ENCODE results near the gene HMGXB3.
A peak's percentile ranks its signal among the peaks of the same experiment; 100 is the strongest.

Gene HMGXB3

DNA sequence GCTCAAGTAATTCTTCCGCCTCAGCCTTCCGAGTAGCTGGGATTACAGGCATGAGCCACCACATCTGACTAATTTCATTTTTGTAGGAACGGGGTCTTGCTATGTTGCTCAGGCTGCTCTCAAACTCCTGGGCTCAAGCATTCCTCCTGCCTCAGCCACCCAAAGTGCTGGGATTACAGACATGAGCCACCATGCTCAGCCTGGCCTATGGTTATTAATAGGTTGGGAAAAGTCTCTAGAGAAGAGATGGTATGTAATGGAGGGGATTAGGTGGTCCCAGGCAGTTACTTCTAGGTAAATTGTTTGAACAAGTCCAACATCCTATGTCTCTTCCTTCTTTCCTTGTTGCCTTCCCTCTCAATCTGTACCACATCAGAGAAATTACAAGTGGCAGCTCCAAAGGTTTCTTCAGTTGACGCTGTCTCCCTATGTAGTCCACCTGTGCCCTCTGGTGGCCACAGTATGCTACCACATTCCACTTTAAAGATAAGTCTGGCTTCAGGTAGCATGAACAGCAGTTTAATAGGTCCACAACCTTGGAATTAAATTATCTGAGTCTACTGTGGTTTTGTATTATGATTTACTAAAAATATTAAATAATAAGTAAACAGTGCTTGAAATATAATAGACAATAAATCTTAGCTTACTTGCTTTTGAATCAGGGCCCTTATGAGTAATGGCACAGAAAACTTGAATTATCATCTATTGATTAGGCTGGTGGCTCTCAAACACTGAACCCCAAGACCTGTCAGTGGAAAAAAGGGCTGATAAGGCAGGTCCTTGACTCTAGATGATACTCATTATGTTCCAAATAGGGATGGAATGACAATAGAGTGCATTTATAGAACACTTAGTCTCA, 9.8 kb upstream of the HMGXB3 start:
- DNase-seq, result peak; percentile 8

DNA sequence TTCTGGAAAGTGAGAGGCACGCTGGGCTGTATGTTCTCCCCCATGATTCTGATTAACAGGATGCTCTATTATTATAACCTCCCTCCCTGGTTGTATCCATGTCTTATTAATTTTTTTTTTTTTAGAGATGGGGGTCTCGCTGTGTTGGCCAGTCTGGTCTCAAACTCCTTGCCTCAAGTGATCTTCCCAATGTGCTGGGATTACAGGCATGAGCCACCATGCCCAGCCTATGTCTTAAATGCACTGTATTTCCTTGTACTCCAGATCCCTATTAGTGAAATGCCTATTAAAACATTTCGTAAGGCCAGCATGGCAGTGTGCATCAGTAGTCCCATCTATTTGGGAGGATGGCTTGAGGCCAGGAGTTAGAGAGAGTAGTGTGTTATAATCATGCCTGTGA, 7.1 kb upstream of the HMGXB3 start:
- no peak for DNase-seq

DNA sequence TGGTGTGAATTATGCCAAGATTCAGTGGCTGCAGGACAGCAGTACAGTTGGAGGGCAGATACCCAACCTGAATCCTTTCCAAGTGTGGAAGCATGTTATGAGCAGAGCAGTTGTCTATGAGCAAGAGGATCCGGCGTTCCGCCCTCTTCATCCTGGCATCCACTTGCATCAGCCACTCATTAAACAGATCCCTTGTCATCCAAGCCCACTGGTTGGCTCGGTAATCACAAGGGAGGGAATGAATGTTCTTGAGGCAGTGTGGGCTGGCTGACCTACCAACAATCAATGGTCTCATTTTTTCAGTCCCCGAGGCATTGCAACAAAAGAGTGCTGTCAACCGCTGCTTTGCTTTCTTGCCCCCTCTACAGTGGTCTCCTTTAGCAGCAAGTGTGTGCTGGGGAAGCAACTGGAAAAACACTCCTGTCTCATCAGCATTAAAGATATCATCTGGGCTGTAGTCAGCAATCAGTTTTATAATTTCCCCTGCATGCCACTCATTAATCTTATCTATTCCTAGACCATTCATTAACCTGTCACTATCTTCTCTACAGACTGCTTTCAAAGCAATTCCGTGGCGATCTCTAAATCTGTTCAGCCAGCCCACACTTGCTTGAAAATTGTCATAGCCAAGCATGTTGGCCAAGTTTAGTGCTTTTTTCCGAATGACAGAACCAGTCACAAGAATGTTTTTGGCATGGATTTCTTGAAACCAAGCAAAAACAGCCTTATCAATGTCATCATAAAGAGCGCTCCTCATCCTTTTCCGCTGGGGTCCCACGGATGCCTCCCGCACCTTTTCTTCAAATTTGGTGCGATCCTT, 4.9 kb upstream of the HMGXB3 start:
- DNase-seq, result no peak

DNA sequence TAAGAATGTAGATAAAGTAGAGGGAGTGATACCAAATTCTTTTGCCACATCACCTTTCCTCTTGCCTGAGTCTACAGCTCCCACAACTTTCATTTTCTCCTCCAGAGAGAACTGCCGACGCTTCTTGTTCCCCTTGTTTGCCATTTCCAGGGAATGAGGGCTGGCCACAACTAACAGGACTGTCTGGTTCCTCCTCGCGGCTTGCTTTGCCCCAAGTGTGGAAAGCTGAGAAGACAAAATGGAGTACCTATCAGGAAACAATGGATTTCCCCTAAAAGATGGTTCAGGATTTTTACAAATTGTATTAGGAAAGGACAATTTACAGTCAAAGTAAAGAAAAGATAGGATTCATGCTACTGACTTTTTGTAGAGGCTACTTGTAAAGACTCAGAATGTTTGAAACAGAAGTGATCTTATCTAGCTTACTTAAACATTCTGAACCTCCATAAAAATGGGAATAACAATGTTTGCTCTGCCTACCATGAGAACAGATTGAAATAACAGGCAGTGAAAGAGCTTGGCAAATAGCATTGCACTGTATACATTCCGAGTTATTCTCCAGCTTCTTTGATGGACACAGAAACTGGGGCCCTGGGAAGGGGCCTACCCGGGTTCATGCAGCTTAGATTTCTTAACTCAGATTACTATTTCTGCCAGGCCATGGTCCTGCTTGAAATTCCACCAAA, 4.2 kb upstream of the HMGXB3 start:
- no peak for DNase-seq

DNA sequence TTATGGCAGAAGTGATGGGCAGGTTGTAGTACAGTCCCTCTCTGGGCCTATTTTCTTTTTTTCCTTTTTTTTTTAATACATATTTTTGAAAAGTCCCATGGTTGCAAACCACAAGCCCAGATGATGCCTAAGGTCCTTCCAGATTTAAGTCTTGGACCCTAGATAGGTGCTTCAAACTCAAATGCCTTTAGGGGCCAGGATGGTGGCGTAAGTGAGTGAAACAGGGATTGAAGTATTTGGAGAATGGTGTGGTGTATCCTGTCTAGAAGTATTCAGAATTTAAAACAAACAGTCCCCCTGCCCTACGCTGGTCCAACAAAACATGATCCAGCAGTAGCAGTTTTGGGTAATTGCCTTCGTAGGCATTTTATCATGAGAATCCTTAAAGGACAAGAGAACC, 2.3 kb upstream of the HMGXB3 start:
- DNase-seq, result no peak

DNA sequence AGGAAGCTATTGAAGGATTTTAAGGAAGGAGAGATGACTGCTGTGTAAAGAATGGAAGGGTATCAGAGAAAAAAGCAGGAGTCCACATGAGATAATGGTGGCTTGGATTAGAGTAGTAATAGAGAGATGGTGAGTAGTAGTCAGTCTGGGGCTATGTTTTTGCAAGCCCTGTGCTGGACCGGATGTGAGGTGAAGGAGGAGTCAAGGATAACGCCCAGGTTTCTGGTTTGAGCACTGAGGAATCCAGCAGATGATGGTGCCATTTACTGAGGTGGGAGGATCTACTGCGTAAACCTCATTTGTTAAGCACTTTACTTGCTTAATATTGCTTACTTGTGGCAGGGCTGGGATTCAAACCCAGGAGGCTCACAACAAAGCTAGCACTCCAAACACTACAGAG, 1.2 kb upstream of the HMGXB3 start:
- DNase-seq, result no peak

DNA sequence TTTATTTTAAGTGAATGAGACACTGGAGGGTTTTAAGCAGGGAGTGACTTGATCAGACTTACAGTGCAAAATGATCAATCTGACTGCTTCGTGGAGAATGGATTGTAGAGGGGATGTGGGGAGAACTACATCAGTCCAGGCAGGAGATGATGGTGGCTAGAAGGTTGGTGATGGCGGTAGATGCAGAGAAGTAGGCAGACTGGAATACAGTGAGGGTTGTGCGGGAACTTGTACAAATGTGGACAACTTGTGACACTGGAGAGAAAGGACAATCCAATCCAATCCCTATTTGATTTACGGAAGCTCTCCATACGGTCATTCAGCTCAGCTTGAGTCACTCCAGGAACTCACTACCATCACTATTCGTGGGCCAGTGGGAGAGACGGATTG, 678 bp upstream of the HMGXB3 start:
- no peak for DNase-seq

DNA sequence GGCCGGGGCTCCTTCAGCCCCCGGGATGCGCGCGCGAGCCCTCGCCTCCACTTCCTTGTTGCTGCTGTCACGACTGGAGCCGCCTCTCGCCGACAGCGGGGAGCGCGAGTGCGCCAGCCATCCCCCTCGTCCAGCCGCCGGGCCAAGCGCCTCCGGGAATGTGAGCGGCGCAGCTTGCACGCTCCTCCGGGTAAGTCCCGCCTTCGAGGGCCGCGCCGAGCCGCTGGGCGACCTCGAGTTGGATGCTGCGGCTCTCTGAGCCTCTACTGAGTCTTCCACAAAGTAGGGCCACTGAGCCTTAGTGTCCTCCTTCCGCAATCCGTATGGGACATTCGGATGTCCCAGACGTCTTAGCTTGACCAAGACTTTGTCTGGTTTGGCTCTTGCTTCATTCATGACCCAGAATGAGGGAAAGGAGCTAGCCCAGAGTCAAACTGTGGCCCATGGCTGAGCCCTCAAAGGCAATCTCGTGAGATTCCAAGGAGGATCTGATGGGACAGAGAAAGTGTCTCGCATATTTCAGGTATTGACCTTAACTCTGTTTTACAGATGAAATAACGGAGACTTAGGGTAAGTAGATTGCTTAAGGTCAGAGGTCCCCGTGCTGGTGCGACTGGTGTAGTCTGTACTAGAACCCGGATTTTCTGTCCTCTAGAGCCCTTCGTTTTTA, 586 bp downstream of the HMGXB3 start:
- no peak for DNase-seq

DNA sequence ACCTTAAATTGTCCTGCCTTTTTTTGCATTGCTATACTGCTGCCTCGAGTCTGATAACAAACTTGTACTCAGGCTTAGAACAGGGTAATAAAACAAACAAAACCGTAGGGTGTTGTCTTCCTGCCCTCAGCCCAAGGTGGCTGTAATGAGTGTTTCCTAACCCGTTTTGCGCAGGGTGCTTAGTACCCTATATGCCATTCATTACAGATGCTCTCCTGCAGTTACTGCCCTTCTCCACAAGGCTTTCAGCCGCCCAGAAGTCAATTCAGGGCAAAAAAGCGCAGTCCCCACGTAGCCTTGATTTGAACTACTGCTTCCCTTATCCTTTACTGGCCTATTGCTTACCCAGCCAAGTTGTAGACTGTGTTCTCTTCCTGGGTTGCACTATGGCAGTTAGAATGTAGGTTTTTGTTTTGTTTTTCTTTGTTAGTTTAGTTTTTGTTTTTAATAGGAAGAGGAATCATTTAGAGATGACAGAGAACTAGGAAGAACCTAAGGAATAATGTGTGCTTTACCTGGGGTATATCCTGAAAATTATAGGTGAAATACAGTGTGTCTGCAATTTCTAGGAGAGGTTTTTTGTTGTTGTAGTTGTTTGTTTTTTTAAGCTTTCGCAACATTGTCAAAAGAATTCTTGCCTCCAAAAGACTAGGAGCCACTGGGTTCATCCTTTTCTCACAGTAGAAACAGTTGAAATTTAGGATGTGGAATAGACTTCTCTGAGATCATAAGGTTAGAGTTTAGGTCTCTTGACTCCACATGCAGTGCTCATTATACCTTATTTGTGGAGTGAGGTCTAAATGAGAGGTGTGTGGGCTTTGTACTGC, 1.3 kb downstream of the HMGXB3 start:
- DNase-seq, result no peak

DNA sequence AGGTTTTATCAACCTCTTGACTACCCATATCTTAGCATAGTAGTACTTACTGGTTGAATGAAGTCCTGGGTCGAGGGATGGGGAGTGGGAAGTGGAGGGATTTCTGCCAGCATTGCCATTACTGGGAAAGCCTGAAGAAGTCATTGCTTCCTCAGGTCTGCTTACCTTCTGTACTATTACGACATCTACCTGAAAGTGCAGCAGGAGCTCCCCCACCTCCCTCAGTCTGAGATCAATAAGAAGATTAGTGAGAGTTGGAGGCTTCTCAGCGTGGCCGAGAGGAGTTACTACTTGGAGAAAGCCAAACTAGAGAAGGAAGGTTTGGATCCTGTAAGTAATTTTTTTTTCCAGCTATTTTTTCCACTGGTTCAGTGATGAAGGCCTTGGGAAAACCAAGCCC, 5.8 kb downstream of the HMGXB3 start:
- DNase-seq, result no peak

DNA sequence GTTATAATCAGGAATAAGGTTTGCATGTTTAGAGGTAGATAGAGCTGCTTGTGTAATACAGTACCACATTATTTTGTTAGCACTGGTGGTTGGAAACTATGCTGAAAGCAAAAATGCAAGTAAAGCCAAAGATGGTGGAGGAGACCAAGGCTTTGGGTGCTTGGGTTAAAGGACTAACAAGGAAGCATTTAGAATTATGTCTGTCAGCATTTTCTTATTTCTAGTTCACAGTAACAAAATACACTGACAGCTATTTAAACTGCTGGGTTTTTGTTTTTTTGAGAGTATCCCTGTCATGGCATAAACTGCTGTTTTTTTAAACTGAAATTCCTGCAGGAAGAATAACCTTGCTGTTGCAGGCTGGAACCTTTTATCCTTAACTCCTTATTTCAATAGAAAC, 6.5 kb downstream of the HMGXB3 start:
- DNase-seq, result no peak

DNA sequence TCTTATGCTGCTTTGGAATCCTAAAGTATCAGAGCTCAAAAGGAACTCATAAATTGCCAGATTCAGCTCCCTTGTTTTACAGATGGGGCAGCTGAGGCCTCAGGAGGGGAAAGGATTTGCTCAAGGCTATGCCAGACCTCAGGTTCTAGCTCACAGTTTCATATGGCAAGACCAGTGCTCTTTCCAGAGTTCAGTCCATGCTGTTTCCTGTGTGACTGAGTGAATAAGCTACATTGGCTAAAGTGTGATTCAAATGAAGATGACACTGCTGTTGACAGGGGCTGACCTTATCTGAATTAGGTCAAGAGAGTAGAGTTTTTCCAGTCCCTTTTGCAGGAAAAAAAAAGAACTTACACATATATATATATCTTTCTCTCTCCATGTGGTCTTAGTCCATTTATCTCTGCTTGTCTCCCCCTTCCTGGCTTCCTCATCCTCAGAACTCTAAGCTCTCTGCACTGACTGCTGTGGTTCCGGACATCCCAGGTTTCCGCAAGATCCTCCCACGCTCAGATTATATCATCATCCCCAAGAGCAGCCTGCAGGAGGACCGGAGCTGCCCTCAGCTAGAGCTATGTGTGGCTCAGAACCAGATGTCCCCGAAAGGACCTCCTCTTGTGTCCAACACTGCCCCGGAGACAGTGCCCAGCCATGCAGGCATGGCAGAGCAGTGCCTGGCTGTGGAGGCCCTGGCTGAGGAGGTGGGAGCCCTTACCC, 9.3 kb downstream of the HMGXB3 start:
- DNase-seq, result no peak

DNA sequence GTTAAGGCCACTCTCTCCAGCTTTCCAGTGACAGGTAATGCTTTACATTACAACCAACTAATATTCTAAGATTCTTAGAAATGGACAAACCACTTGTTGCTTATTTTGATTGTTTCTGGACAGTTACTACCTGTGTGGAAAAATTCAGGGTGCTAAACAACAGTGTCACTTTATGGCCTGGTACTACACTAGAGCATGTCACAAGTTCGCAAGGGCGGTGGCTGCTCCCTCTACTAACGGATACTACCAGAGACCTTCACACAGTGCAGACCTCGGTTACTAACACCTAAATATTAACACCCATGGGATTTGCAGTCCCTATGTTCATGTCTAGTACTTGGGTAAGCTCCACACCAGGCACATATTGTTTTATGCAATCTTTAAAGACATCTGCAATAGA, 13.4 kb downstream of the HMGXB3 start:
- no peak for DNase-seq

DNA sequence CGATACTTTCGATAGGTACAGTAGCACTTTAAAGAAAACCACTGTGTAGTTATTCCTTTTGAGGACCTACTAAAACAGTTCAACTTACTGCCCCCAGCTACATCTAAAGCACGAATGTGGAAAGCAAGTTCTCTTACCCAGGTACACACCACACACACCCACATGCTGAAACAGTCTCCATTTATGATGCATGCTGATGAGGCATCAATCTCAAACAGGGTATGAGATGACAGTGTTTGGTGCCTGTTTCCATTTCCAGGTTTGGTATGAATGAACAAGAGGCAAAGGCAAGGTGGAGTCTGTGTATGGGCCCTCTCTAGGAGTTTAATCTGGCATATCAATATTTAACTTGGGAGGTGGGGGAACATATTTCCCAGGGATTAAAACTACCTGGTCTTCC, 13.9 kb downstream of the HMGXB3 start:
- no peak for DNase-seq

DNA sequence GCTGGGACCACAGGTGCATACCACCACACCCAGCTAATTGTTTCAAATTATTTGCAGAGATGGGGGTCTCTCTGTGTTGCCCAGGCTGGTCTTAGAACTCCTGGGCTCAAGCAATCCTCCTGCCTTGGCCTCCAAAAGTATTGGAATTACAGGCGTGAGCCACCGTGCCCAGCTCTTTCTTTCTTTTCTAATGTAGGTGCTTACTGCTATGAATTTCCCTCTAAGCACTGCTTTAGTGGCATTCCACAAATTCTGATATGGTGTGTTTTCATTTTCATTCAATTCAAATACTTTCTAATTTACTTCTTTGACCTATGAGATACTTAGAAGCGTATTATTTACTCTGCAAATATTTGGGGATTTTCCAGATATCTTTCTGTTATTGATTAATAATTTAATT, 14.9 kb downstream of the HMGXB3 start:
- DNase-seq, result no peak

DNA sequence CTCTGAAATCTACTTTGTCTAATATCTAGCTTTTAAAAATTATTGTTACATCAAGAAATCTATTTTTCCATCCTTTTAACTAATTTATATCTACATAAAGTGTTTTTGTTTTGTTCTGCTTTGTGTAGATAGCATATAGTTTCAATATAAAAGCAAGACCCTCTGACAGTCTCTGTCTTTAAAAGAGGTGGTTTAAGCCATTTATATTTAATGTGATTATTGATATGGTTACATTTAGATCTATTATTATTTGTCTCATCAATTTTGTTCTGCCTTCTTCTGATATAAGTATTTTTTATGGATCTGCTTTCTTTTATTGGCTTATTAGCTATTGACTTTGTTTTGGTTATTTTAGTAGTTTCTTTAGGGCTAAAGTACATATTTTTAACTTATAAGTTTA, 16.0 kb downstream of the HMGXB3 start:
- DNase-seq, result no peak

DNA sequence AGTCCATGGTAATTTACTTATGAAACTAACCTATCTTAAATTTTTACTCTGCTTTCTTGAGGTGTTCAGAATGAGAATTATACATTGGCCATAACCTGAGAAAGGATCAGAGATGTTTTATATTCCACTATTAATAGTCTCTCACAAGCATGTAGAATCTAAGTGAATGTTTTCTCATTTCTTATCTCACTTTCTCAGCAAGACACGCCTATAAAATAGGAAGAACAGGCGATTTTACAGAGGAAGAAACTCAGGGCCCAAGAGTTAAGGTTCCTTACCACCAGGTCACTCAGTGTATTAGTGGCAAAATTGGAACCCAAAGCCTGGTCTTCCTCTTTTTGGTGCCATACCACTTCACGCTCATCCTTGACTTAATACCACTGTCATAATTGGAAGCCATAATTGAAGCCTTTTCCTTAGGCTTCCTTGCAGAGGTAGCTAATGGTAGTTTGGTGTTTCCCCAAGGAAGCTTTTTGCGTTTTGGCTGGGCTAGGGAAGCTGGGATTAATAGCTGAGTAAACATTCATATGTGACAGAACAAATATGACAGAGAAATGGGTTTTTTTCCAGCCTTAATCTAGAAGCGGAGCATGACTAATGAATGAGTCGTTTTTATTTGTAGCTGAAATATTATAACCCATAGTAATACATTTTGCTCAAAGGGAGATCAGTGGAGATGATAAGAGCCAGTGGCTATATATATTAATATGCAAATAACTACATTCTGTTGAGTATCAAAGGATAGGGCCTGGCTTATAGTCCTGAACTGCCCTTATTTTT, 16.9 kb downstream of the HMGXB3 start:
- DNase-seq, result no peak

DNA sequence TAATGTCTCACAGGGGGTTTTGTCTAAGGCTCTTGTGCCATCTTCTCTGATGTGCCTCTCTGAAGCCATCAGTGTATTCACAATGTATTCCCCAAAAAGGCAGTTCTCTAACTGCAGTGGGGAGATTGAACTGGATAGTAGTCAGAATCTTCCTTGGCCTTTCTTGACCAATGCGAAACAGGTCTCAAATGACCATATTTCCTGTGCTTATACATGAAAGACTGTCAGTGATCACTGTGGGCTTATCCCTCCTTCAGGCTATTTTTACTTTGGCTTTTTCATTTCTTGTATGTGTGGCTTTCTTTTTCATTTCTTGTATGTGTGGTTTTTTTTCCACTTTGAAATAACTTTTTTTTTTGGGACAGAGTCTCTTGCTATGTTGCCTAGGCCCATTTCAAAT, 19.7 kb downstream of the HMGXB3 start:
- no peak for DNase-seq

DNA sequence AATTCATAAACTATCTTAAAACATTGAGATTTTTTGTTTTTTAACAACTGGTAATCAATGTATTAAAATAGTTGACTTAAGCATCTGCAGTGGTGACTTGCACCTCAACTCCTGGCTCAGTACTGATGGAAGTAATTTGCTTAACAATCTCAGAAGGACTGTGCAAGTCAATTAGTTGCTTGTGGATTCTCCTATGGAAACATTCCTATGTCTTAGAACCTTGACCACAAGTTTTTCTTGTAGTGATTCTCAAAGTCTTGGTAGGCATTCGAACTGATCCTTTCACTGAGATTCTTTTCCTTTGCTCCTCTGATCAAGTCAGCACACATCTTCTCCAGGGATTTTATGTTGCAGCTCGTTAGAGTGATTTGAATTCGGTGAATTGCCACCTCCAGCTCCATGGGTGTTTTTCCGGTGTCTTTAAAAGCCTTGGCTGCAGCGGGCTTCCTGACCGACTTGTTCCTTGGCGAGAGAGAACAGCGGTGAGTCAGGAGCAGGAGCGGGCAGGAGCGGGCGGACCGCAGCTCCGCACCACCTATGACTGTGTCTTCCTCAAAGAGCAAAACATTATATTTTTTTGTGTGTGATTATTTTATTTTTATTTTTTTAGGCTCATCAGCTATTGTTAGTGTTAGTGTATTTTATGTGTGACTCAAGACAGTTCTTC, 21.1 kb downstream of the HMGXB3 start:
- no peak for DNase-seq

DNA sequence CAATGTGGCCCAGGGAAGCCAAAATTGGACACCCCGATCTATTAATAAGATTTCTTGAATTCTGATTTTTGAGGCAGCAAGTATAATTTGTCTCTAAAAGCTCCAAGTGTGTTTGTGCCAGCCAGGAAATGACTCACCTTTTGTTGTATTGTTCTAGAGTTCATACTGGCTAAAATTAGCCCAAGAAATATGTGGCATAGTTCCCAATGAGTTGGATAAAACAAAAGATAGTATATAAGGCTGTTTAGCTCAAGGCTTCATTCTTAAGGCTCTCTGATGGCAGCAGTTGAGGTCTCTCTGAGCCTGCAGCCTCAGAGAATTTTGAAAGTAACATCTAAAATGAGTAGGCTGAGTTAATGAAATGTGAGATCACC, 21.6 kb downstream of the HMGXB3 start:
- DNase-seq, result no peak

All from DMS79 (cell line).